SK-N-MC (cell line): ENCODE results near the gene CUX1.
A peak's percentile ranks its signal among the peaks of the same experiment; 100 is the strongest.
"Not testable (repeated sequence)": the region's sequence is repeated elsewhere in the genome, so short reads cannot be mapped to it uniquely, and the experiment has no call there.

Experiments
- DNase-seq: peaks from one replicate; pipeline ENCODE4 v3.0.0-alpha.2; 2011; ENCODE audit warnings: low read depth, low spot score
- H3K27ac ChIP-seq: fragments of 200-600 bp; sonication (generic); 2 replicates; pipeline ENCODE4 v1.5.1; 2016; ENCODE audit warnings: mixed run types
- H3K36me3 ChIP-seq: fragments of 200-600 bp; sonication (generic); 2 replicates; pipeline ENCODE4 v1.6.1; 2017; ENCODE audit warnings: antibody characterized with exemption, low read length, mixed read lengths; ENCODE audit not compliant: insufficient read depth
- H3K4me3 ChIP-seq: fragments of 200-600 bp; sonication (generic); 2 replicates; pipeline ENCODE4 v1.5.1; 2016
- H3K9ac ChIP-seq: fragments of 200-600 bp; sonication (generic); 2 replicates; pipeline ENCODE4 v1.8.0; 2017; ENCODE audit warnings: mixed run types, mixed read lengths; ENCODE audit not compliant: insufficient read length
- H3K9me3 ChIP-seq: fragments of 200-600 bp; sonication (generic); 2 replicates; pipeline ENCODE4 v1.6.1; 2017; ENCODE audit warnings: low read depth, mild to moderate bottlenecking, antibody characterized with exemption, low read length, moderate library complexity, mixed read lengths
- EZH2 ChIP-seq: fragments of 200-600 bp; sonication (generic); IDR thresholded peaks from one replicate; pipeline ENCODE4 v1.6.1; 2017; ENCODE audit warnings: antibody characterized with exemption
- FOXP2 ChIP-seq: optimal IDR thresholded peaks from 2 replicates; pipeline ENCODE3; 2011; ENCODE audit warnings: mild to moderate bottlenecking, moderate library complexity; ENCODE audit not compliant: insufficient read depth; ENCODE audit errors: extremely low read length, control extremely low read depth
- POLR2AphosphoS5 ChIP-seq: IDR thresholded peaks from 2 replicates; pipeline ENCODE4 v1.6.1; 2012; ENCODE audit warnings: mild to moderate bottlenecking, low read depth, low read length, borderline replicate concordance

The CUX1 gene

DNA sequence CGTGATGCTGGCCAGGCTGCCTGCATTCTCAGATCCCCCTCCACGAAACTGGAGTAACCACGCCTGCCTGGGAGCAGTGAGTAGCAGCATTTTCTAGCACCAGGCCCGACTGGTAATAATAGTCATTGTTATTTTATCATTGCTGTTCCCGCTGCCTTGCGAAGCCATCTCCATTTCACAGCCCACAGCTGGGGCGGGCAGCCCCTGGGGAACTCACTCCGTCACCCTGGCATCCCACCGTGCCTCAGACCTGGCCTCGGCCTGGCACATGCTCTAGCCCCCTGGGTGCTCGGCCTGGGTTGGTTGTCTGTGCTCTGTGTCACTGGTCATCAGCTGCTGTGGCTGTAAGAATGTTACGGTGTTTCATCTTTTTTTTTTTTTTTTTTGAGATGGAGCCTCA is 411.5 kb downstream of the CUX1 start:
- no peak overlapping the region for H3K4me3 ChIP-seq
- no peak for DNase-seq
- TF ChIP-seq EZH2 (no peak), FOXP2 (no peak), POLR2AphosphoS5 (no peak)
- H3K9ac ChIP-seq, result no peak overlapping the region
- no peaks in the 10 kb centered on the region; the same call in 1 of the 2 replicates for H3K36me3 ChIP-seq
- no peak overlapping the region for H3K27ac ChIP-seq
- H3K9me3 ChIP-seq, result no peaks in the 10 kb centered on the region

DNA sequence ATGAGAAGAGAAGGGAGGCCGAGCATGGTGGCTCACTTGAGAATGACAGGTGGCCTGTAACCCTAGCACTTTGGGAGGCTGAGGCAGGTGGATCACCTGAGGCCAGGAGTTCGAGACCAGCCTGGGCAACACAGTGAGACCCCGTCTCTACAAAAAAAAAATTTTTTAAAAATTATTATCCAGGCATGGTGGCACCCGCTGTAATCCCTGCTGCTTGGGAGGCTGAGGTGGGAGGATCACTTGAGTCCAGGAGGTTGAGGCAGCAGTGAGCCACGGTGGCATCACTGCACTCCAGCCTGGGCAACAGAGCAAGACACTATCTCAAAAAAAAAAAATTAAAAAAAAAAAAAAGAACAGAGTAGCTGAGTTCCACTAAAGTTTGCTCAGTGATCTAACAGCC is 412.7 kb downstream of the CUX1 start:
- DNase-seq, H3K27ac ChIP-seq, H3K4me3 ChIP-seq, H3K9ac ChIP-seq, H3K9me3 ChIP-seq, H3K36me3 ChIP-seq: not testable (repeated sequence)

DNA sequence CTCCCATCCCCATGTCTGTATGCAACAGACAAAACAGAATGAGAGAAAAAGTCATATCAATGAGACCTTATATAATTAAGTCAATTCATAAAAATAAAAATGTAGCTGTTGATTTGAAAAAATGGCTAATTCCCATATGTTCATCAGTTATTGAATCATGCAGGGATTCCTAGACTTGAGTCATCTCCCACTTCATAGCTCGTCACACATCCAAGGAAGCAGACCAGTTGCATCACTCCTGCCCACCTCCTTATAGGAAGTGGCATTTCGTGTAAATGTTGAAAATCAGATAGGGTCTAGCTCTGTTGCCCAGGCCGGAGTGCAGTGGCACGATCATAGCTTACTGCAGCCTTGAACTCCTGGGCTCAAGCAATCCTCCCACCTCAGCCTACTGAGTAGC is 413.2 kb downstream of the CUX1 start:
- Histone ChIP-seq H3K9ac (no peak overlapping the region), H3K36me3 (no peaks in the 10 kb centered on the region; the same call in 1 of the 2 replicates), H3K4me3 (no peak overlapping the region), H3K27ac (no peak overlapping the region), H3K9me3 (no peaks in the 10 kb centered on the region)
- DNase-seq, result no peak
- TF ChIP-seq FOXP2 (no peak), EZH2 (no peak), POLR2AphosphoS5 (no peak)

DNA sequence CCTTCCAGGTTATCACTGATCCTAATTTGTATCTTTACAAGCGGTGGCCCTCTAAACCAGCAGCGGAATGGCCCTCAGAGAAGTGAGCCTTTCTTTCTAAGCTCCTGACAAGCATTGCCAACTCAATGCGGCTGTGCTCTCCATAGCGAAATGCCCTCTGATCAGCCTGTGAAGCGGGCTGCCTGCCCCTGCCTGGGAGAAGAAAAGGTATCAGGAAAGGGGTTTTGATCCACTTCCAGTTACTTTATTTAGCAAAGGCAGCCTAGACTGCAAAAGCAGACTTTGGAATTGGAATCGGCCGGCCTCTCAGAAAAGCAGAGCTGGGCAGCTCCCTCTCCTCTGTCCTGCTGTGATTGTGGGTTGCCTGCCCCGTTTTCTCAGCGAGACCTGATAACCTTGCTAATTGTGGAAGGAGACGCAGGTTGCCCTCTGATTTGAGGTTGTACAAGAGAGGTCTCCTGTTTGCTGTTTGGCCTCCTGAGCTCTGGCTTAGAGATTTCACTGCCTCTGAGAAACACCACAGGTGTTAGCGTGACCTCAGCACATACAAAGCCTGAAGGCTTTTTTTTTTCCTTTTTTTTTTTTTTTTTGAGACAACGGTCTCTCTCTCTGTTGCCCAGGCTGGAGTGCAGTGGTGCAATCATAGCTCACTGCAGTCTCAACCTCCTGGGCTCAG is 415.3 kb downstream of the CUX1 start:
- Histone ChIP-seq H3K9me3 (no peaks in the 10 kb centered on the region), H3K9ac (no peak overlapping the region), H3K36me3 (no peaks in the 10 kb centered on the region; the same call in 1 of the 2 replicates), H3K4me3 (no peak overlapping the region), H3K27ac (no peak overlapping the region)
- no peak for DNase-seq
- TF ChIP-seq FOXP2 (no peak), POLR2AphosphoS5 (no peak), EZH2 (no peak)

DNA sequence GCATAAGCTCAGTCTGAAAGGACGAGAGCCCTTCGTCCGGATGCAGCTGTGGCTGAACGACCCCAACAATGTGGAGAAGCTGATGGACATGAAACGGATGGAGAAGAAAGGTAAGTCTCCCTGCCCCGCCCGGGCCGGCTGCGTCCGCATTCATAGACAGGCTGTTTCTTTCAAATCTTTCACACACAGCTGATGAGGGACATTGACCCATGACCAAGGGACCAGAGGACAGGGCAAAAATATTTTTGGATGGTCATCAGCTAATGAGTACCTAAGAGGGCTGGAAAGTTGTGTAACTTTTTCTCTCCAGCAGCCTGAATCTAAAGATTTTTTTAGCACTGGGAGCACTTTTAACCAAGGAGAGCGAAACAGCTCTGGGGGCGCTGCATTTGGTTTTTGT is 416.7 kb downstream of the CUX1 start:
- TF ChIP-seq POLR2AphosphoS5 (no peak), FOXP2 (no peak), EZH2 (no peak)
- no peak overlapping the region for H3K27ac ChIP-seq
- H3K9me3 ChIP-seq, result no peaks in the 10 kb centered on the region
- DNase-seq, result no peak
- no peak overlapping the region for H3K4me3 ChIP-seq
- no peak overlapping the region for H3K9ac ChIP-seq
- H3K36me3 ChIP-seq, result no peaks in the 10 kb centered on the region

DNA sequence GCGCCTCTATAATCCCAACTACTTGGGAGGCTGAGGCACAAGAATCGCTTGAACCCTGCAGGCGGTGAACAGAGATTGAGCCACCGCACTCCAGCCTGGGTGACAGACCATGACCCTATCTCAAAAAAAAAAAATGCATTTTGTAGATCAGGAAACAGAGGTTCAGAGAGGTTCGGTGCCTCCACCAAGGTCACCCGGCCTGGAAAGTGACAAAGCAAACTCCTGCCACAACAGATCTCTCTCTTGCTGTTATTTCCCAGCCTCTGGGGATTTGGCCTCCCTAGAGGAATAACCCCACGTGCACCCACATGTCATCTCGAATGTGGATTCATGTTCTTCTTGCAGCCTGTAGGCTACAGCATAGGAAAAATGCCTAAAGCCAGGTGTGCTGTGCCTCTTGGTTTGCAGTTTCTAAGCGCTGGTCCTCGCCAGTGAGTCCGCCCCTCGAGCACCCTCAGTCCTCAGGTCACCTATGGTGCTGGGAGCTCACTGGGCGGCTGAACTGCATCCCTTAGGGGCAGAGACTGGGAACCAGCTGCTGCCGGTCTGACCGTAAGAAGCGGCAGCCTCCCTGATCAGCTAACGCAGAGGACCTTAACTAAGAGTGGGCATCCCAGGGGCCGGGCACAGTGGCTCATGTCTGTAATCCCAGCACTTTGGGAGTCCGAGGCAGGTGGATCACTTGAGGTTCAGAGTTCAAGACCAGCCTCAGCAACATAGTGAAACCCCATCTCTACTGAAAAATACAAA is 417.6 kb downstream of the CUX1 start:
- no peaks in the 10 kb centered on the region for H3K36me3 ChIP-seq
- no peaks in the 10 kb centered on the region for H3K9me3 ChIP-seq
- DNase-seq, result no peak
- no peak overlapping the region for H3K27ac ChIP-seq
- TF ChIP-seq FOXP2 (no peak), EZH2 (no peak), POLR2AphosphoS5 (no peak)
- no peak overlapping the region for H3K9ac ChIP-seq
- no peak overlapping the region for H3K4me3 ChIP-seq

DNA sequence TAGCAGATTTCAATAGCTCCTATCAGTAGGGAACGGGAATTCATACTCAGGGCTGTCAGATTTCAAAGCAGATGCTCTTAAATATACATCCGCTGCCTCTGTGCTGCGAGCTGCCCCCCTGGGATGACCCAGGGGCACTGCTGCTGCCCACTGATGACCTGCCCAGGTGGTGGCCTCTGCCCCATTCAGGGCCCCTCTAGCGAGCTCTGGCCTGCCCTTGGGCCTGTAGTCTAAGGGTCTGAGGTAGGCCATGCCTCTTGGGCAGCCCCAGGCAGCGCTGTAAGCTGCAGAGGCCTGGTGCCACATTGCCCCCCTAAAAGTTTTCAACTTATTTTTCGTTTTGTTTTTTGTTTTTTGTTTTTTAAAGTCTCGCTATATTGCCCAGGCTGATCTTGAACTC is 418.7 kb downstream of the CUX1 start:
- no peak for DNase-seq
- Histone ChIP-seq H3K36me3 (no peaks in the 10 kb centered on the region), H3K9ac (no peak overlapping the region), H3K9me3 (no peaks in the 10 kb centered on the region), H3K27ac (no peak overlapping the region), H3K4me3 (no peak overlapping the region)
- TF ChIP-seq POLR2AphosphoS5 (no peak), EZH2 (no peak), FOXP2 (no peak)

DNA sequence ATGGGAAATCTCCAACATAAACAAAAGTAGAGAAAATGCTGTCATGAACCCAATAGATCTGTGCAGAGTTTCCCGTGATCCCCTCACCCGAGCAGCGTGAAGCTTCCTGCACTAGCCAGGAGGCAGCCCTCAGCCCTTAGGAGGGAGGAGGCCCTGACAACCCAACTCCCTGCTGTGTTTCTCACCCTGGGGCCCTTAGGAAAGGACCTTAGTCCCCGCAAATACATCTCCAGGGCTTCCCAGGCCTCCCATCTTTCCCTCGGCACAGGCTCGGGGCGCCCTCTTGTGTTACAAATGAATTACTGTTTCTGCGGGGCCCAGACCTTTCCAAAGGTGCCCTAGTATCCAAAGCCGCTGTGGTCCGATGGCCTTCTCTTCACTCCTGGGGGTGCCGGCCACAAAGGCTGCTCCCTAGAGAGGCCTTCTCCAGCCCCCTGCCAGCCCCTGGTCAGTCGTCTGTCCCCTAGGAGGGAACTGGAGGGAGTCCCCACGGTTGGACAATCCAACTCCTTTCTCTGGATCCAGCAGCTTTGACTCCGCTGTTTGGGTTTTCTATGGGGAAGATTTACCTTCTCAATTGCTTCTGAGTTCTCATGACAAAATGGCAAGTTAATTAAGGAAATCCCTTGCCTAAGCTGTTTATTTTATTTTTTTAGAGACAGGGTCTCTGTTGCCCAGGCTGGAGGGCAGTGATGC is 419.3 kb downstream of the CUX1 start:
- peak; percentile 44 for DNase-seq
- Histone ChIP-seq H3K4me3 (no peak overlapping the region), H3K9me3 (no peaks in the 10 kb centered on the region), H3K36me3 (no peaks in the 10 kb centered on the region), H3K9ac (no peak overlapping the region), H3K27ac (no peak overlapping the region)
- no peak for TF ChIP-seq EZH2
- TF ChIP-seq POLR2AphosphoS5, result no peak
- no peak for TF ChIP-seq FOXP2
